Stimulated activated CD4-positive, alpha-beta T cell treated with anti-CD3 and anti-CD28 coated beads, TNF-alpha, amount 100 ng/mL, for 4 hours (primary cell): ENCODE results near the gene XRN1.
"Not testable (repeated sequence)": the region's sequence is repeated elsewhere in the genome, so short reads cannot be mapped to it uniquely, and the experiment has no call there.

Experiments
- DNase-seq, 3 experiments: peaks; one replicate each; pipeline ENCODE4 v3.0.0-alpha.2; 2020; ENCODE audit warnings: low read depth in 3 of 3

Gene XRN1

DNA sequence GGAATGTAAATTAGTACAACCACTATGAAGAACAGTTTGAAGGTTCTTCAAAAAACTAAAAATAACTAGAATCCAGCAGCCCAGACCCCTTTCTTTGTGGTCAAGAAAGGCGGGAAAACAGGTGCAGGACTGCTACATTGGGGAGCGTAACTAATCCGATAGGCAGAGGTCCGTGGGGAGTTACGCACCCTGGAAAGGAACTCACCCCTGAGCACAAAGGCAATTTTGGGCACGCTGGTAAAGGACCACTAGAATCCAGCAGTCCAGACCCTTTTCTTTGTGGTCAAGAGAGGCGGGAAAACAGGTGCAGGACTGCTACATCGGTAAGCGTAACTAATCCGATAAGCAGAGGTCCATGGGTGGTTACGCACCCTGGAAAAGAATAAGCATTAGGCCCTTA is 9.7 kb downstream of the XRN1 start:
- DNase-seq = not testable (repeated sequence)

DNA sequence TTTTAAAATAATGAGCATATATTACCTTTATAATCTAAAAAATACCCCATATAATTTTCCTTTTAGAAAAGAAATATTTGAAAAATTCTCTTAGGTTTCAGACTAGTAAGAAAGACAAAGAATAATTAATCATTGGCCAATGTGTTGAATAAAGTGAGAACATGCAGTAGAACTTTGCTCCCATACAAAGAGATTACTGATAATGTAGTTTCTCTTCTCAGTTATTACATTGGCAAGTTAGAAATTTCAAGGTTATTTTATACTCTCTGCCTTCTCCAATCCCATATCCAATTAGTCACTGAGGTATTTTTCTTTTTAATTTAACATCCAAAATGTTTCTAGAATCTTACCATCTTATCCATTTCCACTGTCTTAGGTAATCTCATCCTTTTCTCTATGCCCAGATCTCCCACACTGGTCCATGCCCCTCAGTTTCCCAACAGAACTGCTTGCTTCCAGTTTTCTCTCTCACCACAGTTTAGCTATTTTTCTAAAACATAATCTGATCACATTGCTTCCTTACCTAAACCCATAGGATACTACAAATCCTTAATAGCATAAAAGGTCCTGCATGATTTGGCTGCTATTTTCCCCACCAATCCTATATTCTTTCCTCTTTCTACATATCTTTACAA is 10.8 kb downstream of the XRN1 start:
- DNase-seq = no peak

DNA sequence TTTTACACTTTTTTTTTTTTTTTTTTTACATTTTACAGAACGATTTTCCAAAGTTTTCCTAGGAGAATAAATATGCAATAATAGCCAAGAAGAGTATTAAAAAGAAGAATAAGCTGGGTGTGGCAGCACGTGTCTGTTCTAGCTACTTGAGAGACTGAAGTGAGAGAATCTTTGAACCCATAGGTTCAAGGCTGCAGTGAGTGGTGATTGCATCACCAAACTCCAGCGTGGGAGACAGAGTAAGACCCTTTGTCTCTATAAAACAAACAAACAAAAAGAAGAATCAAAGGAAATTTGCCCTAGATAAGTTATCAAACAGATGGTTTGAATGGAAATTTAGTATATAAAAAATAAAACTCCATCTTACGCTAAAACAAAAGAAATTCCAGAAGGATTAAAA is 13.3 kb downstream of the XRN1 start:
- DNase-seq = no peak

DNA sequence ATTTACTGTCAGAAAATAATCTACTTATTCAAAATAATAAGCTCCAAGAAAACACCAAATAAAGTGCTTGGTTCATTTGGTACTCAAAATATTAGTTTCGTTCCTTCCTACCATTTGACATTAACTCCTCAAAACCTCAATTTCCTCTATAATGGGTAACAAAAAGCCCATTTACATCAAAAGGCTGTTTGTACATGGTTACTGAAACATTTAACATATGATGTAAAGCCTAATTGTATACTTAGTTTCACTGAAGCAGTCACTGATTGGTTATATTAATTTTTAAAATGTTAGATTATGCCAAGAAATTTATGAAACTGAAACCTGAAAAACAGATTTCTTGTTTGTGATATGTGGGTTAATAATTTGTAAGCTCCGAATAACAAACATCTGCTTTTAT is 14.7 kb downstream of the XRN1 start:
- no peak for DNase-seq

DNA sequence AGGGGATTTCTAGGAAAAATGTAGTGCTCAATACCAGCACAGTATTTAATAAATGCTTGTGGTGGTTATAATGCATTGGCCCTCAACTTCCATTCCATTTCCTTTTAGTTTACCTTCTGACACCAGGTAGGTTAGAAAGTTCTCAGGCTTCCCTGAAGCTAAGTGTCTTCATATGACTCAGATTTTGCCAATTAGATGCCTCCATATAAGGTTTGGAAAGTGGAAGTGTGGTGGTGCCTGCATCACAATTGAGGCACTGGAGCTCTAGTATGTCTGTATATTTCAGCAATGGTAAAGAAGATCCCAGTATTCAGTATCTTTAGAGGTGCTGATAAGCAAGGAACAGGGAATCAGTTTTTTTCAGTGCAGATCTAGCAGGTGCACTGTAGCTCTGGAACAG is 18.3 kb downstream of the XRN1 start:
- no peak for DNase-seq

DNA sequence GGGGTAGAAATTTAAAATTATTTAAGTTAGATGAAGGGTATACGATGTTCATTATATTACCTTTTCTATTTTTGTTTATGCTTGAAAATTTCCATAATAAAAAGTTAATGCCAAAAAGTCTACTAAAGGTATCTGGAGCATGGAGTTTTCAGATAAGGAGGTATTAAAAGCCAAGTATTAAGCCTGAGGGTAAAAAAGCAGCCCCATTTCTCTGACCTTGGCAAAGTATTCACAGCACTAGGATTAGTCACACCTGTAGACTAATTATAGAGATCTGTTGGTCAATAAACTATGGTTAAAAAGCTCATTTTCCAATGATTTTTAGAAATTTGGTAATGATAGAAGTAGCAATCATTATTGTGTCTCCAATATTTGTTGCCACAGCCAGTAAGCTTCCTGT is 23.1 kb downstream of the XRN1 start:
- DNase-seq = no peak

DNA sequence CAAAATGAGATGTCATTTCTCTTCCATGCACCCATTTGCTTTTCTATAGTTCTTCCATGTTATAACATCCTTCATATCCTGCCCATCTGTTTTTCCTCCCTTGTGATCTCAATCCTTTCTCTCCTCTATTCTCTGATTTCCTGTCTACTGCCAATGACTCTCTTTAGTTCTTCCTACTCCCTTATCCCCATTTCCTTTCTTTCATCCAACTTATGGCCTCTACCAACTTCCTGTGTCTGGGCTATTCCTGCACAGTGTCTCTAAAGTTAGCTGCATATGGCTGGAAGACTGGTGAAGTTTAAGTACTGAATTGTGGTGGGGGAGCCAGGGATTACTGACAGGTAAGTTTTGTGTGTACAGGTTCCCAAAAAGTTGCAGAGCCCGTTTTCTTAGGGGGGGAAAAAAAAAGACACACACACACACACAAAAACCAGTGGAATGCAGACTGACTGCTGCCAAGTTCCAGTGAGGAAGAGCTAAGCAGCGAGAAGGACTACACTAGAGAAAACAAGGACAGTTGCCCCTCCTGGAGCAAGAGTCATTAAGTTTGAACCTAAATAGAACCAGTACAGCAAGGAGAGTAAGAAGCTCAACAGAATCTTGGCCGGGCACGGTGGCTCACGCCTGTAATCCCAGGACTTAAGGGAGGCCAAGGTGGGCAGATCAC is 28.8 kb downstream of the XRN1 start:
- no peak for DNase-seq

DNA sequence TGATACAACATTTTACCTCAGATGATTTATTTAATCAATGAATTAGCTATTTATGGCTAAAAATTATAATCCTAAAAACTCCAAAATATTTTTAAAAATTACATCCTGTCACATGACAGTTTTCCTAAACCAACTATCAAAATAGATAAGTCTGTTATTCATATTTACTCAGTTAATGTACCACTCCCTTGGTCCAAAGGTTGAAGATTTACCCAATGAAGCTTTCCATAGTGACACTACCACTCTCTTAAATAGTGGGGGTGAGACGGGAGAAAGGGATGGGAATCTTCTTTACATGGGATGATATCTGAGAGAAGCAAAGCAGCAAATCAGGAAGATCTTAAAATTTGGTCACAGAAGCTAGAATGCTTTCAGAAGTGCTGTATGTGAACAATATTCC is 30.5 kb downstream of the XRN1 start:
- no peak for DNase-seq

DNA sequence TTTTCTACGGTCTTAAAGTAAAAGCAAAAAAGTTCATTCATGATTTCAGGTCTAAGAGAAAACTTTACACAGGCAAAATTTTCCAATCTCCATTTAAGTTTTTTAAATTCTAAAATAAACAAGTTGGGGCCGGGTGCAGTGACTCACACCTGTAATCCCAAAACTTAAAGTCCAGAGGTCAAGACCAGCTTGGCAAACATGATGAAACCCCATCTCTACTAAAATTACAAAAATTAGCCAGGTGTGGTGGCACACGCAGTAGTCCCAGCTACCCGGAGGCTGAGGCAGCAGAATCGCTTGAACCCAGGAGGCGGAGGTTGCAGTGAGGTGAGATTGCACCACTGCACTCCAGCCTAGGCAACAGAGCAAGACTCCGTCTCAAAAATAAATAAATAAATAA is 47.3 kb downstream of the XRN1 start:
- DNase-seq = not testable (repeated sequence)

DNA sequence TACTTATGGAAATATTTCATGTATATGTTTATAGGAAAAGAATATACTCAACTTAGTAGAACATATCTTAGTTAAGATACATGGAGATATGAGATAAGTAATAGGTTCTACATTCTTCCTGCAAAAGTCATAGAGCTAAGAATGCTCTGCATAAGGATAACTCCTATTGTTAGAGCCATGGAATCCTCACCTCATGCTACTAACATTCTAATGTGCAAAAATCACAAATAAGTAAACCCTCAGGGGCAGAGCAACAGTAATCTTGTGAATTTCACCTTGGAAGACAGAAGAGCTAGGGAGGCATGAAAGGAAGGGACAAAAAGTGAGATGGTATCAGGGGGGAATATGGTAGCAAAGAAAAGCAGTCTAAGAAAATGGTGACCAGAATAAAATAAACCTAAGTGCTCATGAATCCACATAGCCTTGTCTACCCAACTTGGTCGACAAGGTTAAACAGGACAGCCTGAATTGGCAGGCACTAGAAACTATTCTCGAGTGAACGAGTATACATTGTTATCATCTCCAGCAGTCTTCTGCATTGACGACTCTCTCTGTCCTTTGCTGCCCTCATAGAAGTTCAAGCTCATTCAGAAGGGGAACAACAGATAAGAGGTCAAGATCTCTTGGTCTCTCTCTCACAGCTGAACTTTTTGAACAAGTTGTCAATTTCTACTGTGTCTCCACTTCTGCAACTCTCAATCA is 52.8 kb downstream of the XRN1 start:
- no peak for DNase-seq

DNA sequence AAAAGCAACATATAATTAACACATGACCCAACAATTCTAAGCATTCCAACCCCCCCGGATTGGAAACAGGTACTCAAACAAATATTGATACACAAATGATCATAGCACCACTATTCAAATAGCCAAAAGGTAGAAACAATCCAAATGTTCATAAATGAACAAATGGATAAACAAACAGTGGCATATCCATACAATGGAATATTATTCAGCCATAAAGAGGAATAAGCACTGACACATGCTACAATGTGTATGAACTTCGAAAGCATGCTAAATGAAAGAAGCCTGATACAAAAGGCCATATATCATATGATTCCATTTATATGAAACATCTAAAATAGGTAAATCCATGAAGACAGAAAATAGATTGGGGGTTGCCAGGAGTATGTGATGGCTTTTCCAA is 62.8 kb downstream of the XRN1 start:
- no peak for DNase-seq

DNA sequence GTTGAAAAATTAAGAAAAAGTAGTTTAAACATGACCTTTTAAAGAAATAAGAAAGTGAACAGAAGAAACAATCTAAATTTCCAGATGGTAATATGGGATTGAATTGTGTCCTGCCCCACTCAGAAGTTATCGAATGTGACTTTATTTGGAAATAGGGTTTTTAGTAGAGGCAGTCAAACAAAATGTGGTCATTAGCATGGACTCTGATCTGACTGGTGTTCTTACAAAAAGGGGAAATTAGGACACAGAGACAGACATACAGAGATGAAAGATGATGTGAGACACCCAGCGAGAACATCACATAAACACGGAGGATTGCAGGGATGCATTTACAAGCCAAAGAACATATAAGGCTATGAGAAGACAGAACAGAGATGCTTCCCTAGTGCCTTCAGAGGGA is 73.2 kb downstream of the XRN1 start:
- no peak for DNase-seq

DNA sequence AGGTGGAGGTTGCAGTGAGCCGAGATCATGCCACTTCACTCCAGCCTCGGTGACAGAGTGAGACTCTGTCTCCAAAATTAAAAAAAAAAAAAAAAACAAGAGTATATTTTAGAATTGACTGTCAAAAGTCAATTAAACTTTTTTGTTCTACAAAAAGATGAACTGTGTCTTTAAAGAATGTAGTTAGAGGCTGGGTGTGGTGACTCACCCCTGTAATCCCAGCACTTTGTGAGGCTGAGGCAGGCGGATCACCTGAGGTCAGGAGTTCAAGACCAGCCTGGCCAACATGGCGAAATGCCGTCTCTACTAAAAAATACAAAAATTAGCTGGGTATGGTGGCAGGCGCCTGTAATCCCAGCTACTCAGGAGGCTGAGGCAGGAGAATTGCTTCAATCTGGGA is 78.3 kb downstream of the XRN1 start:
- DNase-seq = not testable (repeated sequence)

DNA sequence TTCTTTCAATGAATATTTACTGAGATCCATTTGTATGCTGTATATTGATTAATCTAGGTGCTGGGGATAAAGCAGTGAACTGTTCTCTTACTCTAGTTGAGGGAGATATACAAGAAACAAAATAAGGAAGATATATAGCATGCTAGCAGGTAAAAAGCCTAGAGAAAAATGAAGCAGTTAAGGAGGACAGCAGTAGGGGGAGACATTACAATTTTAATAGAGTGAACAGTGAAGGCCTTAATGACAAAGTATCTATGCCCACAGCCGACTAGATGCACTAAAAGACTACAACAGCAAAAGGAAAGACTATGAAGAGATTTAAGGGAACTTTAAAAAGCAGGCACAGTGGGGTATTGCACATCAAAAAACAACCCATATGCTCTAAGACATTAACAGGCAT is 81.4 kb downstream of the XRN1 start:
- no peak for DNase-seq

DNA sequence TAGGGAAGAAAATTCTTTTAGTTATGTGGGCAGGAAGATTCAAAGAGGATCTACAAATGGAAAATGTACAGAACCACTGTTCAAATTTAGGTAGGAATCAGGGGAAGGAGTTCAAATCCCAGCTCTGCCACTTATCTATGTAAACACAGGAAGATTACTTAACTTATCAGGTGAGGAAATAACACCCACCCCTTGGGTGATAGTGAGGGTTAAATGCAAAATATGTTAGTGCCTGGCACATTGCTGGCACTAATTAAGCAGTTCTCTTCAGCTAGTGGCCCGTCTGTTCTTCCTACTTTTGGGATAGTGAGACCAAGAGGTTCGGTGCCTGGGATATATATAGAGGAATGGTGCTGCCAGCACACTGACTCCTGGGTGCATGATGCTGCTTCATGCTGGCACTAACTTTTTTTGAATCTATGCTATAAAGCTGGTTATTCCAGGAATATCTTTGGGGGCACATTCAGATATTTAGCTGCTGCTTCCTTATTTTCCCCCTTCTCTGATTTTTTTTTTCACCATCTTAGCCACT is 83.8 kb downstream of the XRN1 start:
- DNase-seq = no peak

DNA sequence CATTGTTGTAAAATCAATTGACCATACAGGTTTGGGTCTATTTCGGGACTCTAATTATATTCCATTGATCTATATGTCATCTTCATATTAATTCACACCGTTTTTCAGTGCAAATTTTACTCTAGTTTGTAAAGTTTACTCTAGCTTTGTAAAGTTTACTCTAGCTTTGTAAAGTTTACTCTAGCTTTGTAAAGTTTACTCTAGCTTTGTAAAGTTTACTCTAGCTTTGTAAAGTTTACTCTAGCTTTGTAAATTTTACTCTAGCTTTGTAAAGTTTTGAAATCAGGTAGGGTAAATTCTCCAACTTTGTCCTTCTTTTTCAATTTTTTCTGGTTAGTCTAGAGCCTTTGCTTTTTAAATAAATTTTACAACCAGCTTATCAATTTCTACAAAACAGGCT is 84.4 kb downstream of the XRN1 start:
- not testable (repeated sequence) for DNase-seq

DNA sequence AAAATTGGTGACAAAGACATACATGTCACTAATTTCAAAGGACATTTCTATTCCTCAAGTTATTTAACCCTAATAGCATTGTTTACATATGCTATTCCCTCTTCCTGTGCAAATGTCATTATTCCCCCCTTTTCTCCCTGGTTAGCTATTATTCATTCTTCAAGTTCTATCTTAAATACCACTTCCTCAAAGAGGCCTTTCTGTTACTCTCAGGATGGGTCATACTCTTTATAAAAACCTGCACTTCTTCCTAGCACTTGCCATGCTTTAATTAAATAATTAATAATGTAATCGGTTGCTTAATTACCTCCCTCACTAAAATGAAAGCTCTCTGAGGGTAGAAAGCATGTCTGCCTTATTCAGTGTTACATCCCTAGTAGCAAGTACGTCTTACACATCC is 88.5 kb downstream of the XRN1 start:
- no peak for DNase-seq

DNA sequence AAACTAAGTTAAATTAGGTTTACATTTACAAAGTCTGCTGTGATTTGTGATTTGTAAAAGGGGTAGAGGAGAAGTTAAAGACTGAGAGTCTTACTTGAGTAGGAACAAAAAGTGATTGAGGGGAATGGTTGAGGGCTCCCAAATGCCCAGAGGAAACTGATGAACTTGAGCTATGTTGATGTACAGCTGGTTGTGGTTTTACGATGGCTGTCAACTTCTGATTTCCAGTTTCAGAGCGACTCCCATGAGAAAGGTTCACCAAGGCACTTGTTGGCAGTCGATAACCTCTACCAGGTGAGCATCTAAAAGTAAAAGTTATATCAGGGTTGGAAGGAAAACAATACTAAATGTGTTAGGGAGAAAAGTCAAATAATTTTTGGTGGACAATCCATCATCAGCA is 91.0 kb downstream of the XRN1 start:
- no peak for DNase-seq

DNA sequence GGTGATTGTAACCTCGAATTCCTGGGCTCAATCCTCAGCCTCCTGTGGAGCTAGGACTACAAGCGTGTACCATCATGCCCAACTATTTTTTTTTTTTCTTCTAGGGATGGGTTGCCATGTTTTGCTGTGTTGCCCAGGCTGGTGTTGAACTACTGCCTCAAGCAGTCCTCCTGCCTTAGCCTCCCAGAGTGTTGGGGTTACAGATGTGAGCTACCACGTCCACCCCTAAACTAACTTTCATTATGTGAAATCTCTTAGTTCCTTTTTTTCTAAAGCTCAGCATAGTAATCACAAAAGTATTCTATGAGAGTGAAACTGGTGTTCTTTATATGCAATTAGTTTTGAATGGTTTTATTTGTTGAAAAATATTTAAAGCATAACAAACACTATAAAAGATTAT is 92.1 kb downstream of the XRN1 start:
- DNase-seq = no peak

DNA sequence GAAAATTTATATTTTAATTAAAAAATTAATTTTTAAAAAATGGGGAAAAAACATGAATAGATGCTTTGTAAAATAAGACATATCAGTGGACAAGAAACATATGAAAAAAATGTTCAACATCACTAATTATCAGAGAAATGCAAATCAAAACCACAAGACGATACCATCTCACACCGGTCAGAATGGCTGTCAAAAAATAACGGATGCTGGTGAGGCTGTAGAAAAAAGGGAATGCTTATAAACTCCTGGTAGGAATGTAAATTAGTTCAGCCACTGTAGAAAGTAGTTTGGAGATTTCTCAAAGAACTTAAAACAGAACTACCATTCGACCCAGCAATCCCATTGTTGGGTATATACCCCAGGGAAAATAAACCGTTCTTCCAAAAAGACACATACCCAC is 93.8 kb downstream of the XRN1 start:
- DNase-seq = no peak

DNA sequence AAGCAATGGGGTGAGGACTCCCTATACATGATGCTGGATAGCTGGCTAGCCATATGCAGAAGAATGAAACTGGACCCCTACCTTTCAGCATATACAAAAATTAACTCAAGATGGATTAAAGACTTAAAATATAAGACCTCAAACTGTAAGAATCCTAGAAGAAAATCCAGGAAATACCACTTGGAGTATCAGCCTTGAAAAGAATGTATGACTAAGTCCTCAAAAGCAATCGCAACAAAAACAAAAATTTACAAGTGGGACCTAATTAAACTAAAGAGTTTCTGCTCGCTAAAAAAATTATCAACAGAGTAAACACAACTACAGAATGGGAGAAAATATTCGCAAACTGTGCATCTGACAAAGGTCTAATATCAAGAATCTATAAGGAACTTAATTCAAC is 94.3 kb downstream of the XRN1 start:
- no peak for DNase-seq

DNA sequence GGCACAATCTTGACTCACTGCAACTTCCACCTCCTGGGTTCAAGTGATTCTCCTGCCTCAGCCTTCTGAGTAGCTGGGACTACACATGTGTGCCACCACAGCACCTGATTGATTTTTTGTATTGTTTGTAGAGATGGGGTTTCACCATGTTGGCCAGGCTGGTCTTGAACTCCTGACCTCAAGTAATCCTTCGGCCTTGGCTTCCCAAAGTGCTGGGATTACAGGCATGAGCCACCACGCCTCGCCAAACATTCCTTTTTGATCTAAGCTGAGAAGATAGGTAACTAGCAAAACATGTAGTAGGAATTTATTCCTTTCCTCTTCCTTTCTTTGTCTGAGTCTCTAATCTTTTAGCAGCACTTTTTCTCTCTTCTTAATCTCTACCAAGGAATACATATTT is 95.1 kb downstream of the XRN1 start:
- DNase-seq = not testable (repeated sequence)

DNA sequence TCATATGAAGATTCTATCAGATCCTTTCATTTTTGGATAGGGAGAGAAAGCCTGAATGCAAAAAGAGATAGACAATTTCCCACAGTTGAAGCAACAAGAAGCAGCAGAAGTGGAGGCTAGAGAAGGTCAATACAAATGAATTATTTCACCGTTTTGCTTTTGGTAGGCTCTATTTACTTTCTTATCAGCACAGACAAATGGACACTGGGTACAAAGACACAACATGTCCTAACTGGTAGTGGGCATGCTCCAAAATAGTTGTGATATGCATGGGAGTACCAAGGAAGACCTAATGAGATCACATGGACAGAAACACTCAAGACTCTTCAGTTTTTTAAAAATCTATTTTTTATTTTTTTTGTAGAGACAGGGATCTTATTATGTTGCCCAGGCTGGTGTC is 99.4 kb downstream of the XRN1 start:
- no peak for DNase-seq
